AG04450 (cell line): ENCODE data around the gene SPARC. TPM values are rescaled to one million over a fixed set of nuclear protein-coding genes. Genes with fewer than 3 reads are reported as not detected.

Source experiments
- CTCF ChIA-PET: fragments of 300-600, 350-600 bp; formaldehyde crosslinking; extraction: SDS; loops from one replicate; lab custom pipeline; 2022; ENCODE audit warnings: antibody characterized with exemption, inconsistent platforms; lab: Charles Lee
- POLR2A ChIA-PET: fragments of 350-600 bp; formaldehyde crosslinking; extraction: SDS; loops from one replicate; lab custom pipeline; 2021; ENCODE audit warnings: antibody characterized with exemption, inconsistent platforms; lab: Yijun Ruan, JAX
- DNase-seq: peaks from one replicate; pipeline ENCODE4 v3.0.0-alpha.2; 2011; ENCODE audit warnings: low read depth, low spot score
- H3K27ac ChIP-seq: one replicate; pipeline ENCODE4 v1.5.1; 2012; ENCODE audit warnings: low read depth, low read length, control low read depth
- H3K27me3 ChIP-seq: one replicate; pipeline ENCODE4 v1.6.0; 2012; ENCODE audit warnings: low read length; ENCODE audit not compliant: control insufficient read depth, insufficient read depth
- H3K4me3 ChIP-seq: 2 replicates; pipeline ENCODE4 v1.5.1; 2011; ENCODE audit warnings: mild to moderate bottlenecking, low read depth, low read length, control low read depth
- H3K9me3 ChIP-seq: 2 replicates; pipeline ENCODE4 v1.5.1; 2012; ENCODE audit warnings: low read length; ENCODE audit not compliant: control insufficient read depth, insufficient read depth
- CTCF ChIP-seq: IDR thresholded peaks from 2 replicates; pipeline ENCODE4 v1.5.1; 2011; ENCODE audit warnings: low read depth, low read length, control low read depth, inconsistent platforms
- polyA plus RNA-seq: library from polyadenylated mRNA; depleted of rRNA; stranded (reverse); fragments of >200 nt; gene quantifications from 2 replicates; pipeline ENCODE4 v1.2.3, GENCODE V29; 2011

The SPARC gene
- polyA plus RNA-seq, 1 experiment: 5,773 TPM

DNA sequence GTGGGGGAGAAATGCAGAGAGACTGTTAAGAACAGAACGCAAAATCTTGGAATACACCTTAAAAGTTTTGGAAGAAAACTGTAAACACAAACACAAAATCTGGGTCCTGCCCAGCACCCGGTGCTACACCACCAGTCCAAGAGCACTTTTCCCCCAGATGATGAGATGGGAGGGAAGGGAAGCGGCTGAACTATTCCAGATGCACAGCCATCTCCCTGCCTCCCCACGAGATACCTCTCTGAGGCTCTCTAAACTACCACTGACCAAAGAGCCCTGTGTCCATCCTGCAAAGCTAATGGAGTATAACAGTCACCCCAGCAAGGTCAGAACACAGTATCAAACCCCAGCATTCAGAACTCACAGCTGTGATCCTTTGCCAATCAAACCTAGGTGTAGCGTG is 8.0 kb downstream of the SPARC start:
- CTCF ChIA-PET: interaction anchor here (1.6 kb wide), 1 partner anchor 8 kb away, joined by 3 read pairs; no protein-coding TSS in a partner anchor
- Histone ChIP-seq H3K9me3 (no peaks in the 10 kb centered on the region), H3K27me3 (no peaks in the 10 kb centered on the region), H3K27ac (peak overlapping the region; percentile 70), H3K4me3 (peak overlapping the region; percentile 46)
- no peak for DNase-seq
- no peak for TF ChIP-seq CTCF
- POLR2A ChIA-PET: interaction anchor here (1.2 to 10.3 kb wide), 8 partner anchors 8 to 62 kb away, joined by 3 to 181 read pairs (median 10); partner anchors contain the start of gene SPARC

DNA sequence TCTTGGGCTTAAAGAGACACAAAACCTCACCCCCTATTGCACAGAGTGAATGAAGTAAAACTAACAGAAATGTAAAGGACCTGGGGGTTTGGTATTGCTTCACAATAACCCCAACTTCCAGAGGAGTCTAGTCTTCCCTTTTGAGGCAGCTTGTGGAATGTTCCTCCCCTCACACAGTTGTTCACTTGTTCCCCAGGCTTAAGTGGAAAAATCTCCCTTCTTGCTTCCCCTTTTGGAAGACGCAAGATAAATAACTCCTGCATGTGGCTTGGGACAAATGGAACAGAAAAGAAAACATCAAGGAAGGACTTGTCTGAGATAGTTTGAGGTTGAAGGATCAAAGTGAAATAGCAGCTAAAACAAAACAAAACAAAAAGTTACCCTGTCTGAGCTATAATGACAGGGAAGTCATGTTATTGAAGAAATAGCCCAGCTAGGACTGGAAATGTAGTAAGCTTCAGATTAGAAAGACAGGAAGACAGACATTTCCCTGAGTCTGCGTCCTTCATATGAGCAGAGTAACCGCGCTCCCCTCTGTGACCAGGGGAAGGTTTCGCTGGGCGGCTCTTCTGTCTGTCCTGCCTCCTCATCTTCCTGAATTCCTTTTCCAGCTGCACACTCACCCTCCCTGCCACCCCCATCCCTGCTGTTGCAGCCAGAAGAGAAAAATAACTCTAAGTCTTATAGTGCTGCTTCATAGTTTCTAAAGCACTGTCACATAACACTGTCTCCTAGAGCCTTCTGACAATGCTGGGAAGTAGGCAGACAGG is 8.8 kb downstream of the SPARC start:
- TF ChIP-seq CTCF: no peak
- ChIA-PET POLR2A (interaction anchor here (0.8 to 10.3 kb wide), 8 partner anchors 8 to 62 kb away, joined by 3 to 147 read pairs (median 7); partner anchors contain the start of gene SPARC), CTCF (interaction anchor here (0.9 to 2.8 kb wide), 5 partner anchors 13 to 64 kb away, joined by 3 to 11 read pairs (median 4); no protein-coding TSS in a partner anchor)
- peak overlapping the region; percentile 70 for H3K27ac ChIP-seq
- peak overlapping the region; percentile 46 for H3K4me3 ChIP-seq
- no peaks in the 10 kb centered on the region for H3K27me3 ChIP-seq
- no peaks in the 10 kb centered on the region for H3K9me3 ChIP-seq
- no peak for DNase-seq

DNA sequence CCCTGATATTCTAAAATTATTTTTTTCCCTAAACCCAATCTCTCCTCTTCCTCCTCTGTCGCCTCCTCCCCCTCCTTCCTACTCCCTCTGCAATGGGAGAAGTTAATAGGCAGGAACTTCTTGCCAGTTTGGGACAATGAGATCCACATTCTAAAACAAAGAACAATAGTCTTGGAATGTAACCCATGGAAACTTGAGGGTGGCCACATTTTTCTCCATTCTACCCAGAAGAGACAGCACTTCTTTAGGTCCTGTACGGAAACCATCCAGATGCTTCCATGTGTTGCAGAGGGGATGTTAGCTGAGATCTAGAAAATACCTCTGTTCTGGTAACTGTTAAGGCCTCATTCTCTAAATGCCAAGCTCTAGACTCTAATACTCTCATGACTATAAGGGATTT is 10.0 kb downstream of the SPARC start:
- CTCF ChIA-PET: interaction anchor here (1.8 to 2.8 kb wide), 2 partner anchors 18 to 65 kb away, joined by 9 to 11 read pairs; no protein-coding TSS in a partner anchor
- POLR2A ChIA-PET: interaction anchor here (1.5 to 10.3 kb wide), 5 partner anchors 10 to 64 kb away, joined by 4 to 95 read pairs (median 12); partner anchors contain the start of gene SPARC

GRCh38 chr5:151676314-151676712 is 10.4 kb downstream of the SPARC start:
- no peak for TF ChIP-seq CTCF
- no peaks in the 10 kb centered on the region for H3K9me3 ChIP-seq
- H3K27ac ChIP-seq: peak overlapping the region; percentile 90
- peak overlapping the region; percentile 11; the same call in 1 of the 2 replicates for H3K4me3 ChIP-seq
- no peak for DNase-seq
- POLR2A ChIA-PET: interaction anchor here (1.5 to 10.3 kb wide), 5 partner anchors 11 to 64 kb away, joined by 4 to 95 read pairs (median 12); partner anchors contain the start of gene SPARC
- H3K27me3 ChIP-seq: no peaks in the 10 kb centered on the region
- CTCF ChIA-PET: interaction anchor here (1.8 to 2.8 kb wide), 3 partner anchors 10 to 65 kb away, joined by 9 to 11 read pairs (median 10); no protein-coding TSS in a partner anchor

More for the DNA sequence above, 10.0 kb downstream of the SPARC start:
- no peak for TF ChIP-seq CTCF
- no peaks in the 10 kb centered on the region for H3K9me3 ChIP-seq
- H3K4me3 ChIP-seq: peak overlapping the region; percentile 11; the same call in 1 of the 2 replicates
- peak overlapping the region; percentile 63 for H3K27ac ChIP-seq
- DNase-seq: no peak
- H3K27me3 ChIP-seq: no peaks in the 10 kb centered on the region
